ENCODE results near the gene ASGR2. TPM values are rescaled to one million over a fixed set of nuclear protein-coding genes. Genes with fewer than 3 reads are reported as not detected.

Gene ASGR2
- total RNA-seq, 4 donors from 2014 or later: 1.6 to 2.2 TPM; not detected in 2

DNA sequence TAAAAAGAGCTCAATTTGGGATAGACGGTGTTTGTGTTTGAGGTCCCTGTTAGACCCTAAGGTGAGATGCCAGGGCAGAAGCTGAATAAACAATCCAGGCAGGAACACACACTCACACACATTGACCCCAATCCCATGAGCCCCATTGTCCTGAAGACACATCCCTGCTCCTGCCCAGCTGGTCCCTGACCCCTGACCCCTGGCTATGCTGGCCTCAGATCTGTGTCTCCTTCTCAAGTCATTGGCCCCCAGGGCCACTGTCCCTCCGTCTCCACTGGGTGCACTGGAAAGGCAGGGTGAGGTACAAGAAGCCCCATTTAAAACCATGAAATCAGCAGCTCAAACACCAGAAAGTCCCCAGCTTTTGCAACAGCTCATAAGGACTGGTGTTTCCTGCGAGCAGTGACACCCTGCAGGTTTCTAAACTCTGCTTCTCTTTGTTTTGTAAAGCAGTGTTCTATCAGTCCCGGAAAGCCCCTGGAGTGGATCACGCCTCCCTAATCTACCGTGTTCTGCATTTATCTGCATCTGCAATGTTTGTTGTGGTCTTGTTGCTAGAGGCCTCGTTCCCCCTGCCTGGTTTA, 18.0 kb upstream of the ASGR2 start:
- H3K27me3 ChIP-seq: peaks cover 10 to 12% (median 11%) of the 10 kb centered on the region in 3 donors
- no peak for ATAC-seq
- peak overlapping the region in 1 of 4 donors; percentile 18 for H3K4me3 ChIP-seq

GRCh38 chr17:7131423-7131791, 16.8 kb upstream of the ASGR2 start:
- no peaks in the 10 kb centered on the region for H3K9me3 ChIP-seq
- intact Hi-C loops (cut with DNase I; ENCODE audit: low total_unique reads) (no loop called here), in situ Hi-C loops (cut with MboI; ENCODE audit: low sequenced_read_pairs in 4 of 4) (loop anchor here in 1 of 4 donors (5.0 kb wide), 1 partner anchor 79 kb away; no protein-coding TSS in a partner anchor)
- DNase-seq (no peak), ATAC-seq (no peak)
- peaks cover under 1 to 12% (median 7%) of the 10 kb centered on the region in 3 donors for H3K27me3 ChIP-seq
- peak overlapping the region in 1 of 4 donors; percentile 18 for H3K4me3 ChIP-seq
- no peak for TF ChIP-seq CTCF (IDR thresholded peaks at IDR 0.05 in 4 of 5, conservative IDR thresholded peaks at IDR 0.05 in 1 of 5)
- H3K4me1 ChIP-seq: no peaks in the 10 kb centered on the region
- no peaks in the 10 kb centered on the region for H3K36me3 ChIP-seq
- no peak overlapping the region for H3K27ac ChIP-seq

More for the DNA sequence above, 18.0 kb upstream of the ASGR2 start:
- DNase-seq: peak in 1 of 2 donors; percentile 17
- H3K9me3 ChIP-seq: no peaks in the 10 kb centered on the region
- in situ Hi-C loops (cut with MboI; ENCODE audit: low sequenced_read_pairs in 4 of 4): loop anchor here in 1 of 4 donors (5.0 kb wide), 1 partner anchor 80 kb away; no protein-coding TSS in a partner anchor
- no peaks in the 10 kb centered on the region for H3K4me1 ChIP-seq
- TF ChIP-seq POLR2A (IDR thresholded peaks at IDR 0.05) (no peak), CTCF (IDR thresholded peaks at IDR 0.05 in 4 of 5, conservative IDR thresholded peaks at IDR 0.05 in 1 of 5) (no peak)
- H3K36me3 ChIP-seq: no peaks in the 10 kb centered on the region
- peak overlapping the region in 1 of 4 donors; percentile 31 for H3K27ac ChIP-seq
- intact Hi-C loops (cut with DNase I; ENCODE audit: low total_unique reads): no loop called here

DNA sequence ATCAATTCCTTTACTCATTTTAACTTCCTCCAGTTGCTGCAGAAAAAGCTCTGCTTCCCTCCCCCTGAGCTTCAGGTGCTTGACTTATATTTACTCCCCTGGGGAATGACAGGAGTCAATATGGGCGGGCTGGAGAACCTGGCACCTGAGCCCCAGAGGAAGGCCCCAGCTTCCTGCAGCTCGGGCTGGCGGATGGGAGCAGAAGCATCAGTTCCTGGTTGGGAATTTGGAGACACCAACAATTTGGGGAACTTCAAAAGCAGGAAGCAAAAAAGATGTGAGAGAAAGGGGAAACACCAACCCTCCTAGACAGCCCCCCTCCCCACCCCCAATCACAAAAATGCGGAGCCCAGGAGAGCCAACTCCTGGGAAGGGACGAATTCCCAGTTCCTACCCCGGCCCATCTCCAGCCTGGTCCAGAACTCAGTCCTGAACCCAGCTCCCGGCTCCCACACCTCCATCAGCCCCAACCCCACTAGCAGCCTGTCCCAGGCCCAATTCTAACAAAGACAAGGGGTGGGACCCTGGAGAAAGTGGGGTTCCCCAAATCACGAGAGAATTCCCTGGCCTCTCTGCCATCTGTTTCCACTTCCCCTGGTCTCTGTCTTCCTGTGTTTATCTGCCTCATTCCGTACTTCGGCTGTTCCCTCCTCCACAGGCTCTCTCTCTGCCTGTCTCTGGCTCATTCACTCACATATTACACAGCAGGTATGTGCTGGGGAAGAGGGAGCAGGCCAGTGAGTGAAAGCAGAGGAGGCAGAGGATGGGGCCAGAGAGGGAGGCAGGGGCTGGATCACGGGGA, 16.2 kb upstream of the ASGR2 start:
- peak; percentile 11 to 17 for DNase-seq
- TF ChIP-seq POLR2A (IDR thresholded peaks at IDR 0.05): no peak
- TF ChIP-seq CTCF (IDR thresholded peaks at IDR 0.05 in 4 of 5, conservative IDR thresholded peaks at IDR 0.05 in 1 of 5): no peak
- no peak overlapping the region for H3K27ac ChIP-seq
- no peaks in the 10 kb centered on the region for H3K9me3 ChIP-seq
- in situ Hi-C loops (cut with MboI; ENCODE audit: low sequenced_read_pairs in 4 of 4) (loop anchor here in 1 of 4 donors (5.0 kb wide), 1 partner anchor 79 kb away; no protein-coding TSS in a partner anchor), intact Hi-C loops (cut with DNase I; ENCODE audit: low total_unique reads) (no loop called here)
- H3K4me1 ChIP-seq: no peaks in the 10 kb centered on the region
- peak overlapping the region in 1 of 4 donors; percentile 18 for H3K4me3 ChIP-seq
- no peaks in the 10 kb centered on the region for H3K36me3 ChIP-seq
- ATAC-seq: no peak
- H3K27me3 ChIP-seq: peaks cover 0 to 12% (median 7%) of the 10 kb centered on the region in 3 donors

GRCh38 chr17:7129311-7129710, 14.7 kb upstream of the ASGR2 start:
- in situ Hi-C loops (cut with MboI; ENCODE audit: low sequenced_read_pairs in 4 of 4): no loop called here
- TF ChIP-seq POLR2A (IDR thresholded peaks at IDR 0.05) (no peak), CTCF (IDR thresholded peaks at IDR 0.05 in 4 of 5, conservative IDR thresholded peaks at IDR 0.05 in 1 of 5) (no peak)

More at GRCh38 chr17:7129311-7129710, 14.7 kb upstream of the ASGR2 start:
- DNase-seq (no peak), ATAC-seq (no peak)
- Histone ChIP-seq H3K4me1 (no peaks in the 10 kb centered on the region), H3K9me3 (no peaks in the 10 kb centered on the region), H3K36me3 (no peaks in the 10 kb centered on the region), H3K4me3 (no peak overlapping the region), H3K27ac (no peak overlapping the region), H3K27me3 (peaks cover 0 to 12% (median 7%) of the 10 kb centered on the region in 3 donors)
- intact Hi-C loops (cut with DNase I; ENCODE audit: low total_unique reads): no loop called here
